NOMO-1 treated with dmso at 0.1 percent for 144 hours (cell line): ENCODE results near the gene ALG5.

Experiments used
- DNase-seq: peaks from one replicate; lab custom pipeline; 2025; ENCODE audit not compliant: unreplicated experiment; lab: John Stamatoyannopoulos, UW

ALG5 gene

GRCh38 chr13:36979361-36980050 lies 19.6 kb downstream of the ALG5 start:
- no peak for DNase-seq

- no peak for DNase-seq
Measured at GRCh38 chr13:36975172-36975571, 24.0 kb downstream of the ALG5 start.

- DNase-seq = no peak
Measured at GRCh38 chr13:36973621-36974295, 25.4 kb downstream of the ALG5 start.

- no peak for DNase-seq
Measured at GRCh38 chr13:36973009-36973408, 26.1 kb downstream of the ALG5 start.

GRCh38 chr13:36966404-36966803 lies 32.7 kb downstream of the ALG5 start:
- no peak for DNase-seq

GRCh38 chr13:36965767-36966166 lies 33.4 kb downstream of the ALG5 start:
- DNase-seq = no peak

GRCh38 chr13:36959456-36960116 lies 39.6 kb downstream of the ALG5 start:
- DNase-seq = no peak

GRCh38 chr13:36954542-36954941 lies 44.6 kb downstream of the ALG5 start:
- no peak for DNase-seq

GRCh38 chr13:36950920-36951319 lies 48.2 kb downstream of the ALG5 start:
- no peak for DNase-seq

- DNase-seq = no peak
Measured at GRCh38 chr13:36950330-36950729, 48.8 kb downstream of the ALG5 start.

GRCh38 chr13:36945078-36945477 lies 54.1 kb downstream of the ALG5 start:
- no peak for DNase-seq

GRCh38 chr13:36925603-36926002 lies 73.5 kb downstream of the ALG5 start:
- no peak for DNase-seq

- DNase-seq = no peak
Measured at GRCh38 chr13:36924001-36924400, 75.1 kb downstream of the ALG5 start.

- no peak for DNase-seq
Measured at GRCh38 chr13:36921631-36922301, 77.4 kb downstream of the ALG5 start.

GRCh38 chr13:36920616-36921185 lies 78.4 kb downstream of the ALG5 start:
- DNase-seq = no peak

GRCh38 chr13:36919833-36920615 lies 79.1 kb downstream of the ALG5 start, which contains the start of gene SMAD9:
Gene SMAD9 (minus strand): TSS chr13:36920238. CDS start chr13:36879689, 40,549 bp downstream.
- no peak for DNase-seq

- no peak for DNase-seq
Measured at GRCh38 chr13:36919171-36919832, 79.8 kb downstream of the ALG5 start.

GRCh38 chr13:36918246-36919131 lies 80.7 kb downstream of the ALG5 start:
- DNase-seq = no peak

GRCh38 chr13:36917311-36917710 lies 81.8 kb downstream of the ALG5 start:
- DNase-seq = no peak
